Keratinocyte (primary cell): Measurements from ENCODE around the gene KIF16B. TPM values are rescaled to one million over a fixed set of nuclear protein-coding genes. Genes with fewer than 3 reads are reported as not detected.

Experiments used
- DNase-seq: peaks from one replicate; pipeline ENCODE4 v3.0.0-alpha.2; 2011; ENCODE audit warnings: low read depth, missing footprints, low spot score
- FAIRE-seq: peaks from 2 replicates; lab custom pipeline; 2011; peaks lifted over from hg19 to GRCh38; lab: Jason Lieb, UNC
- H2AFZ ChIP-seq: 2 replicates; pipeline ENCODE4 v1.6.0; 2012; ENCODE audit warnings: low read length, control low read depth, inconsistent platforms; ENCODE audit not compliant: control insufficient read depth
- H3K27ac ChIP-seq: 2 replicates; pipeline ENCODE4 v1.5.1; 2011; ENCODE audit warnings: low read length; ENCODE audit not compliant: control insufficient read depth, insufficient read depth
- H3K27me3 ChIP-seq: 3 replicates; pipeline ENCODE4 v1.6.0; 2011; ENCODE audit warnings: low read length; ENCODE audit not compliant: control insufficient read depth, insufficient read depth; ENCODE audit errors: extremely low read depth
- H3K36me3 ChIP-seq, 2 experiments: 2 replicates in 1 of 2; 3 replicates in 1 of 2; pipeline ENCODE4 v1.5.1; 2011; ENCODE audit warnings: low read length in 2 of 2, mild to moderate bottlenecking in 1 of 2; ENCODE audit not compliant: control insufficient read depth in 2 of 2, insufficient read depth in 2 of 2; ENCODE audit errors: extremely low read depth in 1 of 2
- H3K4me1 ChIP-seq: 3 replicates; pipeline ENCODE4 v1.5.1; 2011; ENCODE audit warnings: low read length; ENCODE audit not compliant: control insufficient read depth, insufficient read depth; ENCODE audit errors: extremely low read depth
- H3K4me2 ChIP-seq: 3 replicates; pipeline ENCODE4 v1.6.0; 2011; ENCODE audit warnings: low read depth, low read length; ENCODE audit not compliant: control insufficient read depth, insufficient read depth; ENCODE audit errors: extremely low read depth
- H3K4me3 ChIP-seq, 3 experiments: fragments of 200-600 bp in 1 of 3; sonication (generic) in 1 of 3; 2 replicates in 2 of 3; 3 replicates in 1 of 3; pipeline ENCODE4 v1.5.1; 2011 to 2016; ENCODE audit warnings: low read length in 3 of 3, mild to moderate bottlenecking in 3 of 3, control low read depth in 2 of 3, inconsistent platforms in 1 of 3, low read depth in 1 of 3, mixed read lengths in 1 of 3, mixed run types in 1 of 3, moderate library complexity in 1 of 3; ENCODE audit not compliant: control insufficient read depth in 2 of 3, insufficient read depth in 2 of 3; ENCODE audit errors: extremely low read depth in 1 of 3
- H3K79me2 ChIP-seq: 2 replicates; pipeline ENCODE4 v1.6.0; 2012; ENCODE audit warnings: low read length; ENCODE audit not compliant: control insufficient read depth, insufficient read depth
- H3K9ac ChIP-seq: 3 replicates; pipeline ENCODE4 v1.6.0; 2011; ENCODE audit warnings: low read length; ENCODE audit not compliant: control insufficient read depth, insufficient read depth; ENCODE audit errors: extremely low read depth
- H3K9me1 ChIP-seq: 3 replicates; pipeline ENCODE4 v1.6.0; 2011; ENCODE audit warnings: low read length; ENCODE audit not compliant: control insufficient read depth, insufficient read depth; ENCODE audit errors: extremely low read depth
- H3K9me3 ChIP-seq: 2 replicates; pipeline ENCODE4 v1.5.1; 2012; ENCODE audit warnings: low read depth, low read length; ENCODE audit not compliant: control insufficient read depth
- H4K20me1 ChIP-seq: 3 replicates; pipeline ENCODE4 v1.6.0; 2011; ENCODE audit warnings: low read length; ENCODE audit not compliant: control insufficient read depth, insufficient read depth; ENCODE audit errors: extremely low read depth
- CTCF ChIP-seq, 3 experiments: IDR thresholded peaks in 1 of 3; conservative IDR thresholded peaks in 1 of 3; optimal IDR thresholded peaks in 1 of 3; 2 replicates in 2 of 3; 3 replicates in 1 of 3; pipeline versions ENCODE3 to v1.5.1; 2011; ENCODE audit warnings: low read length in 3 of 3, mild to moderate bottlenecking in 3 of 3, moderate library complexity in 2 of 3, control low read depth in 1 of 3, inconsistent platforms in 1 of 3; ENCODE audit not compliant: insufficient read depth in 2 of 3; ENCODE audit errors: extremely low read depth in 1 of 3
- EZH2 ChIP-seq: IDR thresholded peaks from one replicate; pipeline ENCODE4 v1.6.1; 2012; ENCODE audit warnings: inconsistent platforms, mild to moderate bottlenecking, low read length, moderate library complexity
- dilution Hi-C: fragments of 300-500 bp; cut with MboI; formaldehyde crosslinking; loops from one replicate; pipeline ENCODE4 v1.7.0; 2020; ENCODE audit warnings: low sequenced_read_pairs; ENCODE audit not compliant: extremely low pct_ligation_motif_present
- polyA plus RNA-seq, 5 experiments: library from polyadenylated mRNA; depleted of rRNA in 3 of 5; stranded (reverse) in 3 of 5; stranded (forward) in 1 of 5; unstranded in 1 of 5; fragments of >200 nt; gene quantifications; 1 replicate in 1 of 5; 2 replicates in 3 of 5; 3 replicates in 1 of 5; pipeline versions ENCODE4 v1.2.1 to v1.2.3, GENCODE V29; 2011 to 2012; ENCODE audit warnings: missing spikeins in 2 of 5, low read depth in 1 of 5, low replicate concordance in 1 of 5

The KIF16B gene
- polyA plus RNA-seq, 1 donor (not counting 4 experiments of a cell fraction or from before 2014, with no cell fraction given), result 16.1 TPM

- Histone ChIP-seq H4K20me1 (no peaks in the 10 kb centered on the region), H2AFZ (no peak overlapping the region), H3K4me2 (no peak overlapping the region), H3K9me1 (no peaks in the 10 kb centered on the region), H3K4me3 (no peak overlapping the region), H3K9ac (no peak overlapping the region), H3K36me3 (peaks cover 0 to 2% of the 10 kb centered on the region in 2 experiments), H3K9me3 (no peaks in the 10 kb centered on the region), H3K79me2 (no peaks in the 10 kb centered on the region), H3K4me1 (no peaks in the 10 kb centered on the region), H3K27me3 (no peaks in the 10 kb centered on the region), H3K27ac (no peak overlapping the region)
- FAIRE-seq (no peak), DNase-seq (no peak)
- no peak for TF ChIP-seq EZH2
- dilution Hi-C loops, result no loop called here
Observed at GRCh38 chr20:16314320-16314719, 258.9 kb downstream of the KIF16B start.

- Histone ChIP-seq H3K36me3 (peaks cover 0 to 2% of the 10 kb centered on the region in 2 experiments), H3K27ac (no peak overlapping the region), H3K9me1 (no peaks in the 10 kb centered on the region), H3K27me3 (no peaks in the 10 kb centered on the region), H4K20me1 (no peaks in the 10 kb centered on the region), H3K79me2 (no peaks in the 10 kb centered on the region), H3K9me3 (no peaks in the 10 kb centered on the region), H2AFZ (no peak overlapping the region), H3K4me2 (no peak overlapping the region), H3K4me1 (peaks cover 2% of the 10 kb centered on the region), H3K9ac (no peak overlapping the region), H3K4me3 (no peak overlapping the region)
- dilution Hi-C loops, result no loop called here
- TF ChIP-seq CTCF (optimal IDR thresholded peaks at IDR 0.05 in 1 of 3, IDR thresholded peaks at IDR 0.05 in 1 of 3, conservative IDR thresholded peaks at IDR 0.05 in 1 of 3; ENCODE audit: extremely low read depth in 1 of 3, insufficient read depth in 2 of 3, low read length in 3 of 3), result no peak
- TF ChIP-seq EZH2, result no peak
- DNase-seq (no peak), FAIRE-seq (no peak)
Observed at GRCh38 chr20:16313917-16314316, 259.3 kb downstream of the KIF16B start.

GRCh38 chr20:16312998-16313397 lies 260.2 kb downstream of the KIF16B start:
- H3K4me1 ChIP-seq, result peaks cover 7% of the 10 kb centered on the region
- dilution Hi-C loops, result no loop called here
- no peak overlapping the region for H3K4me2 ChIP-seq
- no peaks in the 10 kb centered on the region for H3K9me1 ChIP-seq
- H4K20me1 ChIP-seq, result no peaks in the 10 kb centered on the region
- H3K9ac ChIP-seq, result no peak overlapping the region
- TF ChIP-seq CTCF (optimal IDR thresholded peaks at IDR 0.05 in 1 of 3, IDR thresholded peaks at IDR 0.05 in 1 of 3, conservative IDR thresholded peaks at IDR 0.05 in 1 of 3; ENCODE audit: extremely low read depth in 1 of 3, insufficient read depth in 2 of 3, low read length in 3 of 3) (no peak), EZH2 (no peak)
- peaks cover 0 to 2% of the 10 kb centered on the region in 2 experiments for H3K36me3 ChIP-seq
- FAIRE-seq, result no peak
- no peak for DNase-seq
- H3K9me3 ChIP-seq, result no peaks in the 10 kb centered on the region
- H2AFZ ChIP-seq, result no peak overlapping the region
- H3K4me3 ChIP-seq, result no peak overlapping the region
- H3K27ac ChIP-seq, result no peak overlapping the region
- no peaks in the 10 kb centered on the region for H3K27me3 ChIP-seq
- H3K79me2 ChIP-seq, result no peaks in the 10 kb centered on the region
